Heart left ventricle (tissue), 16 donors: ENCODE results near the gene LITAF. TPM values are rescaled to one million over a fixed set of nuclear protein-coding genes. Genes with fewer than 3 reads are reported as not detected.

ENCODE experiments used
- ATAC-seq, 4 donors: fragments of 200-7000 bp; cut with Tn5 transposase; one replicate each; pipeline ENCODE4 v1.9.1; 2020 to 2022; ENCODE audit warnings: moderate library complexity in 4 of 4, mild to moderate bottlenecking in 3 of 4, moderate number of reproducible peaks in 1 of 4
- DNase-seq, 5 donors: peaks; one replicate each; pipeline ENCODE4 v3.0.0-alpha.2; 2020
- H3K27ac ChIP-seq, 12 donors: fragments of 200-600 bp; sonication (generic) in 4 of 12; one replicate each; pipeline versions ENCODE4 v1.5.0 to v1.8.0; 2016 to 2022; ENCODE audit warnings: mild to moderate bottlenecking in 2 of 12
- H3K27me3 ChIP-seq, 9 donors: fragments of 200-600 bp; sonication (generic) in 2 of 9; one replicate each; pipeline versions ENCODE4 v1.5.1 to v1.8.0; 2016 to 2022; ENCODE audit warnings: mild to moderate bottlenecking in 3 of 9
- H3K36me3 ChIP-seq, 9 donors: fragments of 200-600 bp; sonication (generic) in 2 of 9; one replicate each; pipeline versions ENCODE4 v1.5.0 to v1.8.0; 2018 to 2022; ENCODE audit warnings: mild to moderate bottlenecking in 2 of 9
- H3K4me1 ChIP-seq, 12 donors: fragments of 200-600 bp; sonication (generic) in 4 of 12; one replicate each; pipeline versions ENCODE4 v1.5.0 to v1.8.0; 2016 to 2022; ENCODE audit warnings: mild to moderate bottlenecking in 3 of 12
- H3K4me3 ChIP-seq, 12 donors: fragments of 200-600 bp; sonication (generic) in 4 of 12; one replicate each; pipeline versions ENCODE4 v1.5.0 to v1.8.0; 2017 to 2022; ENCODE audit warnings: mild to moderate bottlenecking in 9 of 12, moderate library complexity in 4 of 12
- H3K9me3 ChIP-seq, 12 donors: fragments of 200-600 bp; sonication (generic) in 4 of 12; one replicate each; pipeline versions ENCODE4 v1.5.0 to v1.8.0; 2016 to 2022; ENCODE audit warnings: mild to moderate bottlenecking in 1 of 12
- POLR2A ChIP-seq, 2 donors: fragments of 450-650 bp; IDR thresholded peaks; one replicate each; pipeline ENCODE4 v1.6.1; 2017; ENCODE audit warnings: antibody characterized with exemption in 2 of 2, mild to moderate bottlenecking in 2 of 2, moderate library complexity in 2 of 2
- WGBS, 4 donors: extraction: QIAGEN DNeasy Blood & Tissue Kit in 2 of 4; methylation state at CpG; one replicate each; pipeline versions ENCODE4 v1.1.5 to v1.1.7; 2013 to 2018; 5-methylcytosine and 5-hydroxymethylcytosine counted together
- intact Hi-C, 10 donors: fragments of 100-400 bp; cut with DNase I; formaldehyde crosslinking; loops; one replicate each; pipeline versions ENCODE4 v1.11.1 to v1.14.2; 2022
- polyA plus RNA-seq, 2 donors: library from polyadenylated mRNA; stranded (reverse); fragments of 200-250 nt; gene quantifications; one replicate each; pipeline ENCODE4 v1.2.3, GENCODE V29; 2013
- total RNA-seq, 9 donors: library from RNA; depleted of rRNA in 2 of 9; stranded (reverse); fragments of >200 nt in 2 of 9; fragmentation: NEBNext Ultra II Directional in 3 of 9; extraction: Animal tissue kit (Norgen Biotek cat#: 25700) in 3 of 9; gene quantifications; one replicate each; pipeline versions ENCODE4 v1.1.0 to v1.2.4, GENCODE V29; 2016 to 2023
- TF ChIP-seq, protein P1 (sequence below), 12 donors: fragments of 200-600 bp; sonication (generic) in 4 of 12; IDR thresholded peaks; one replicate each; pipeline versions ENCODE4 v1.5.0 to v1.8.0; 2018 to 2022; ENCODE audit warnings: antibody characterized with exemption in 12 of 12, mild to moderate bottlenecking in 5 of 12
- donor health status: ischemic (EF 13 %, LVEDD 7.1; RV severe dilation, severe dysfunction).
- donor health status: healthy with polysubstance abuse.
- donor health status: DM: no; HTN: yes; CAD: no.
- donor health status: DM: no; HTN: no; CAD: no.
- donor health status: ischemic (EF 25% LVEDD 6.9; RV normal size, moderate dysfunction).
- donor health status: ischemic (EF 25% LVEDD 5.7; RV mildly dilated, moderate dysfunction).
- donor health status: healthy.
- donor health status: DM: yes; HTN: yes; CAD: no.
- donor health status: ischemic (EF 35%, LVEDD 5.7; RV mildly dilated, moderate dysfunction).
- donor health status: nonischemic (EF 11% LVEDD 7.7; RV severe dilation, severe dysfunction).
- donor health status: DM: yes; HTN: yes; CAD: no.
- donor health status: PGD.
- donor health status: ischemic (EF 29% LVEDD 5.4; RV normal size, mild dysfunction).
- donor health status: nonischemic (EF 23%, LVEDD 6.1; RV moderate dilation, normal function).

Gene LITAF
- total and polyA plus RNA-seq, 11 donors: 12.2 to 133 (median 46.5) TPM

DNA sequence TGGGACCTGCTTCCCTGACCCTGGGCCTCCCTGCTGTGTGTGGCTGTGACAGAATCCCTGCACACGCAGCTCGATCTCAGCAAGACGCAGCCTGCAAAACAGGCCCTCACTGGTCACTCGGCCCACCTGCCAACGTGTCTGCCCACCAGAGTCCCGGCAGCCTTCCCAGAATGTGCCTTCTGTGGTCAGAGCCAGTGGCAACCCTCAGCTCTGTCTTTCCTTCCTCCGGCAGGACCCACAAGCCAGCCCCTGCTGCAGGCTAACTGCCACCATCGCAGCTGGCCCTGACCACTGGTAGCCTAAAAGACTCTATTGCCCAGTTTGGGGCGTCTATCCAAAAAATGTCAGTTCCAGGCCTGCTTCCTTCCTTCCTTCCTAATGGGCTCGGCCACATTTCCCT, 83.2 kb downstream of the LITAF start:
- no peak overlapping the region for H3K27ac ChIP-seq
- no peak overlapping the region for H3K4me3 ChIP-seq
- H3K4me1 ChIP-seq: peaks cover 0 to 2% (median 0%) of the 10 kb centered on the region in 12 donors
- intact Hi-C loops: loop anchor here in 1 of 10 donors (10.0 kb wide), 1 partner anchor 131 kb away; no protein-coding TSS in a partner anchor
- no peak for DNase-seq
- H3K27me3 ChIP-seq: no peaks in the 10 kb centered on the region
- no peaks in the 10 kb centered on the region for H3K36me3 ChIP-seq
- no peaks in the 10 kb centered on the region for H3K9me3 ChIP-seq
- TF ChIP-seq, protein P1, sequence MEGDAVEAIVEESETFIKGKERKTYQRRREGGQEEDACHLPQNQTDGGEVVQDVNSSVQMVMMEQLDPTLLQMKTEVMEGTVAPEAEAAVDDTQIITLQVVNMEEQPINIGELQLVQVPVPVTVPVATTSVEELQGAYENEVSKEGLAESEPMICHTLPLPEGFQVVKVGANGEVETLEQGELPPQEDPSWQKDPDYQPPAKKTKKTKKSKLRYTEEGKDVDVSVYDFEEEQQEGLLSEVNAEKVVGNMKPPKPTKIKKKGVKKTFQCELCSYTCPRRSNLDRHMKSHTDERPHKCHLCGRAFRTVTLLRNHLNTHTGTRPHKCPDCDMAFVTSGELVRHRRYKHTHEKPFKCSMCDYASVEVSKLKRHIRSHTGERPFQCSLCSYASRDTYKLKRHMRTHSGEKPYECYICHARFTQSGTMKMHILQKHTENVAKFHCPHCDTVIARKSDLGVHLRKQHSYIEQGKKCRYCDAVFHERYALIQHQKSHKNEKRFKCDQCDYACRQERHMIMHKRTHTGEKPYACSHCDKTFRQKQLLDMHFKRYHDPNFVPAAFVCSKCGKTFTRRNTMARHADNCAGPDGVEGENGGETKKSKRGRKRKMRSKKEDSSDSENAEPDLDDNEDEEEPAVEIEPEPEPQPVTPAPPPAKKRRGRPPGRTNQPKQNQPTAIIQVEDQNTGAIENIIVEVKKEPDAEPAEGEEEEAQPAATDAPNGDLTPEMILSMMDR (IDR thresholded peaks at IDR 0.05): no peak
- no peak for TF ChIP-seq POLR2A (IDR thresholded peaks at IDR 0.05)
- WGBS, 4 donors: 49 to 81% (median 69%) methylated on average over 2 to 10 of the region's 10 CpGs
- ATAC-seq: no peak

DNA sequence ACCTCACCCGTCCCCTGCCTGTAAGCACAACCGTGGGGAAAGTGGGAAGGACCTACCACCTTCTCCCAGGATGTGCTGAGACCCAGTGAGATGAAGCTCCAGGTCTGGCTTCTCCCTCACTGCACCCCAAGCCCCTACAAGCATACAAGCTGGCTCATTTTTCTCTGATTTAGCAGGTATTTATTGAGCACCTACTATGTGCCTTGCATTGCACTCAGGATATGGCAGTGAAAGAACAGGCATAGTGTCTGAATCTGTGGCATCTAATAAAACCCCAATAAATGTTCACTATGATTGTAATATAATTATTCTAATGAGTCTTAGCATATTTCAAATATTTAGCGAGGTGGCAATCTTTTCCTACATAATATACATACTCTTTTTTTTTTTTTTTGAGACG, 84.5 kb downstream of the LITAF start:
- ATAC-seq (no peak), DNase-seq (no peak)
- 61 to 74% (median 69%) methylated on average over 4 of the region's 4 CpGs for WGBS, 4 donors
- Histone ChIP-seq H3K4me1 (peaks cover 0 to 15% (median 7%) of the 10 kb centered on the region in 12 donors), H3K4me3 (no peak overlapping the region), H3K9me3 (no peaks in the 10 kb centered on the region), H3K27me3 (no peaks in the 10 kb centered on the region), H3K36me3 (no peaks in the 10 kb centered on the region), H3K27ac (no peak overlapping the region)
- intact Hi-C loops: loop anchor here in 1 of 10 donors (10.0 kb wide), 1 partner anchor 133 kb away; no protein-coding TSS in a partner anchor
- TF ChIP-seq, protein P1 (IDR thresholded peaks at IDR 0.05): no peak
- TF ChIP-seq POLR2A (IDR thresholded peaks at IDR 0.05): no peak

DNA sequence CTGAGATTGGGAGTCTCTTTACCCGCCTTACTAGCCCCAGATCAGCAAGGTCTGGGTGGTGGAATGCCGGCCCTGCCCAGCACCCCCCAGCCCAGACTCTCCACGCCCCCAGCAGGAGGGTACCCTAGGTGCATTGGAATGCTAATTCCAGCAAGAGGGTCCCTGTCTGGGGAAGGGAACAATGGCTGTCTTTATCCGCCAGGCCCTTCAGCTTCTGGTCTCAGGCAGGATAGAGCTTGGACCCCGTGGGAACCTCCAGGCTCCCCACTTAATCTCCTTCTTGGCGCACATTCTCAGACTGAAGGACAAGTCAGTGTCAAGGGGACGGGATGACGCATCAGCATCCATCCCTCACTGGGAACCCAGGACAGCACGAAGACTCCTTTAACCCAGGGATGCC, 85.1 kb downstream of the LITAF start:
- H3K27ac ChIP-seq: no peak overlapping the region
- H3K9me3 ChIP-seq: no peaks in the 10 kb centered on the region
- peaks cover 0 to 21% (median 10%) of the 10 kb centered on the region in 12 donors for H3K4me1 ChIP-seq
- H3K4me3 ChIP-seq: no peak overlapping the region
- TF ChIP-seq, protein P1 (IDR thresholded peaks at IDR 0.05): no peak
- TF ChIP-seq POLR2A (IDR thresholded peaks at IDR 0.05): no peak
- intact Hi-C loops: loop anchor here in 1 of 10 donors (10.0 kb wide), 1 partner anchor 133 kb away; no protein-coding TSS in a partner anchor
- no peaks in the 10 kb centered on the region for H3K27me3 ChIP-seq
- no peak for ATAC-seq
- DNase-seq: no peak
- H3K36me3 ChIP-seq: no peaks in the 10 kb centered on the region
- WGBS, 4 donors: 36 to 66% (median 49%) methylated on average over 9 of the region's 9 CpGs

DNA sequence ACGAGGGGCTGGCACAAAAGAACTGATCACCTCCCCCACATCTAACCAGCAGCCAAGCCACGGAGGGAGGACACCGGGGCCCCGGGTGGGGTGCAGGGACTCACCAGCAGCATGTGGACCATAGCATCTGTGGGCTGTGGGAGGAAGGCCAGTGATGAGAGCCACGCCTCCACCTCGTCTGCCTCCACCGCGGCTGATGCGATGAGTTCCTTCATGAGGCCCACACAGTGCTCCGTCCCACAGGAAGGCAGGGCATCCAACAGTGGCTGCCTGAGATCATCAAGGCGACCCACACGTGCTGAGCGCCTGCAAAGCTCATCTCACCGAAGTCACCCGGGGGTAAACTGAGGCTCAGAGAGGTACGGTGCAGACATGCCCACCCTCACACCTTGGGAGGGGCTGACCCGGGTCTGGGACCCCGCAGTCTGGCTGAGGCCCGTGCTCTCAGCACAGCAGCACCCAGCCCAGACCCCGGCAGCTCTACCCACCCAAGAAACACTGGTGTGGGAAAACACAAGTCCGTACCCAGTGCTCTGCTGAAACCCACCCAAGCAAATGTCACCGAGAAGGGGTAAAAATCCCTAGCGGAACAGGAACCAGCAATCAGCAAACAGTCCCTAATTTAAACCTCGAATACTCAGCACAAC, 85.9 kb downstream of the LITAF start:
- no peaks in the 10 kb centered on the region for H3K36me3 ChIP-seq
- peaks cover 0 to 28% (median 16%) of the 10 kb centered on the region in 12 donors for H3K4me1 ChIP-seq
- H3K9me3 ChIP-seq: no peaks in the 10 kb centered on the region
- no peaks in the 10 kb centered on the region for H3K27me3 ChIP-seq
- H3K27ac ChIP-seq: no peak overlapping the region
- 56 to 67% (median 60%) methylated on average over 16 to 24 of the region's 24 CpGs for WGBS, 4 donors
- ATAC-seq (no peak), DNase-seq (no peak)
- no peak for TF ChIP-seq POLR2A (IDR thresholded peaks at IDR 0.05)
- TF ChIP-seq, protein P1 (IDR thresholded peaks at IDR 0.05): no peak
- no peak overlapping the region for H3K4me3 ChIP-seq
- intact Hi-C loops: loop anchor here in 1 of 10 donors (10.0 kb wide), 1 partner anchor 134 kb away; no protein-coding TSS in a partner anchor
